GM19463 (cell line): Measurements from ENCODE around the gene NFIA.

Experiments
- ATAC-seq: cut with Tn5 transposase; IDR thresholded peaks from one replicate; pipeline ENCODE4 v1.9.1; 2021; ENCODE audit warnings: mild to moderate bottlenecking, moderate library complexity; ENCODE audit not compliant: unreplicated experiment

NFIA gene

DNA sequence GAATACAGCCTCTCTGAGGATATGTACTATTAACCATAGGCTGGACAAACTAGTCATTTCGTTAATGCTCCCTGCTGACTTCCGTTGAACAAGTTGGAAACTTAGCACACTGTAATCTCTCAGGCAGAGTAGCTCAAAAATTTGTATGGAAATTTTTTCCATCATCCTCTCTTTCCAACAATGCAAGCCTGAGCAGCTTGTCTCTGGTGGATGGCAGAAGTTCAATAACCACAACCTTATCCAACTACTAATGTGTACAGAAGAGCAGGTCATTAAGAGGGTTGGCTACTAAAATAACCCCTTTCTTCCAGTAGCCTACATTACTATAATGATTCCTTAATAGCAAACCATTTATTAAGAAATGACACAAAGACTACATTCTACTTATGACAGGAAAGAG is 262.3 kb downstream of the NFIA start:
- ATAC-seq, result no peak

DNA sequence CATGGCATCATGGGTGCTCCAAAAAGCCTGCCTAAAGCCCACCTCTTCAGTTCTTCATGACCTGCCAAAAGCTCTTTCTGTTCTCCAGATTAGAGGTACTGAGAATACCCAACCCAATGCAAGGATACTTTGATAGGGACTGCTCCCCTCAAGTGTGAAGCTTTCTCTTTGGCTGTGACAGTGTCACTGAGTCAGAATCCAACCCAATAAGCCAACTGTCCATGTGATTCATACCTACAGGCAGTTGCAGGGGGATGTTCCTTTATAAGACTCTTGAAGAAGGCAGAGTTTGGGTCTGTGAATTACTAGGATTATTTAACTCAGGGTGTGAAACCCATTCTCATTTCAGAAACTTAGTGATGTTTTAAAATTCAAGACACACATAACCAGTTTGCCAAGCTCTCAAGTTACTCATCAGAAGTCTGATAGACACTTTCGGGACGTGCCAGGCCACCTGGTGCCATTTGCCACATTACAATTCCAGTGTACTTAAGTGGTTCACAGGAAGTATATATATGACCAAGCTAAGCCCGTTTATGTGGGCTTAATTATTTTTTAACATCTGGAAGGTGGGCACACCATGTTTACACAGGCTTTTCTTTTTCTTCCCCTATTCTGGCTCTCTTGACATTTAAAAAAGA is 265.8 kb downstream of the NFIA start:
- ATAC-seq, result no peak

- ATAC-seq, result no peak
These were observed 270.6 kb downstream of the NFIA start for GRCh38 chr1:61352845-61353435.

DNA sequence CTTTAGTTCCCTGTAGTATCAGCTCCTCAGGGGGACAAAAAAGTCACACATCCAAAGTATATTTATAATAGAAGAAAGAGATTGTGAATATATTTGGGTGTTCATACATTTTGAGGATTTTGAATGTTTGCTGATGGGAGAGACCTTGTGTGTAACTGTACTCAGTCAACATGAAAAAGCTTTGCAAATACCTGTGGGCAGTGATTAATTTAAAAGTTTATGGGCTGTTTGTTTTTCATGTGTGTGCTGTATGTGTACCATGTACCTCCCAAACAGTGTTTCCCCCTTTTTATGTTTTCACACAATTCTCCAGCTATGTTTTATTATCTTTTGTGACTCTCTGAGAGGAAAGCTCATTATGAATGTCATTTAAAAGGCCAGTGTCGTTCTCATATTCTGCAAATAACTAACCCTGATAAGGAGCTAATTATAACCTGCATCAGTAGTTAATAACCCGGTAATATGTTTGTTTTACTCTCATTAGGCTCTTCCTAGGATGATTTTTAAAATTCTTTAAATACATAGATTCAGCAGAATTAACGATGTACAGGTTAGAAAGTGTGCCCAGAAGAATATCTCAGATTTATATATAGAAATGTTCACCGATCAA is 271.5 kb downstream of the NFIA start:
- ATAC-seq, result no peak

GRCh38 chr1:61356016-61356415 is 273.7 kb downstream of the NFIA start:
- no peak for ATAC-seq

GRCh38 chr1:61356995-61357394 is 274.6 kb downstream of the NFIA start:
- no peak for ATAC-seq

DNA sequence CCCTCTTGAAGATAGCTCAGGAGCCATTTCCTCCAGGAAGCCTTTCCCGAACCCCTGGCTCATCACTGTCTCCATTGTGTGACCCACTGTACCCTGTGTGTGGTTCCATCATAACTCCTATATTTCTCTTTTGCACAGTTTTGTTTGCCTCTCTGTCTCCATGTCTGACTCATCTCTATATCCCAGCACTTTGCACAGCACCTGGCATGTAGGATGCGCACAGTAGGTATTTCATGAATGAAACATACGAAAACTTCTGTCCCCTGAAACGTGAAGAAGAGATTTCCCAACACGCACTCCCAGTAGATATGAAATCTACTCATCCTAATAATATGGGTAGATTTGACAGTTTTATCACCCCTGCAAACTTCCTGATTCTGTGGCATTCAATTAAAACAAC is 275.2 kb downstream of the NFIA start:
- no peak for ATAC-seq

DNA sequence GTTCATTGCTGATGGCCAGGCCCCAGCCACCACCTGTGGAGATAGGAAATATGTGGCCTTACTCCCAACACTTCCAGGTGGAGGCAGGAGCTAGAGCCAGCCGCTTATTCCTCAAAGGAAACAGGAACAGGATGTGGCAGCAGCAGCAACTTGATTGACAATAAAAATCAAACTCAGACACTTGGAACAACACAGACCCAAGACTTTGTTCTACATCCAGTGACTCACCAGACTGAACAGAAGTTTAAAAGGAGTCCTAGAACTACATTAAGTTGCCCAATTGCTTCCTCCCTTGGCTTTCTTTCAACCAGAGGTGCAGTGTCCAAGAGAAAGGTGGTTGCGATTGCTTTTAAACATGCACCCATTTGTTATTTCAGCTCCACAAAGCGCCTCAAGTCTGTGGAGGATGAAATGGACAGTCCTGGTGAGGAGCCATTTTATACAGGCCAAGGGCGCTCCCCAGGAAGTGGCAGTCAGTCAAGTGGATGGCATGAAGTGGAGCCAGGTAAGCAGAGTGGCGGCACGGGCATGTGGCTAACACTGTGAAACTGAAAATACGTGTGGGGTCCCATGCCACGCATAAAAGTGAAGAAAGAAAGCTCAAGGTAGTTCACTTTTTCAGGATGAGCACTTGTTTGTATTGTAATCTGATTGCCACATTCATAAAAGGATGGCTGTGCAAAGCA is 276.6 kb downstream of the NFIA start:
- ATAC-seq, result no peak

GRCh38 chr1:61361931-61362330 is 279.6 kb downstream of the NFIA start:
- ATAC-seq, result no peak

GRCh38 chr1:61362351-61362750 is 280.0 kb downstream of the NFIA start:
- ATAC-seq, result no peak

DNA sequence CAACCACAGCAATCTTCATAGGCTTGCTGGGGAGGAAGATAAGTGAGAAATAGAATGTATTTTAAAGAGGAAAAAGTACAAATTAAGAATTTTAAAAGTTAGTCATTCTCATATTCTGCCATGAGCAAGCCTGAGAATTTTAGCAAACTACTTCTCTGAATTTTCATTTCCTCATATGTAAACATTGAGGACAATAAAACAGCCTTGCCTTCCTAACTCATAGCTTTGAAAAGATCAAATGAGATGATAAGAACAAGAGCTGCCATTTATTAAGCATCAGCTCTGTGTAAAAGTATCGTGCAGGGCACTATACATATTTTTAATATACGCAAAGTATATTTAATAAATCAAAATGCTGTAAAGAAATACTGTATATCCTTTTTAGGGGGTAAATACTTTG is 286.0 kb downstream of the NFIA start:
- no peak for ATAC-seq

- no peak for ATAC-seq
These were observed 286.5 kb downstream of the NFIA start for GRCh38 chr1:61368876-61369275.

DNA sequence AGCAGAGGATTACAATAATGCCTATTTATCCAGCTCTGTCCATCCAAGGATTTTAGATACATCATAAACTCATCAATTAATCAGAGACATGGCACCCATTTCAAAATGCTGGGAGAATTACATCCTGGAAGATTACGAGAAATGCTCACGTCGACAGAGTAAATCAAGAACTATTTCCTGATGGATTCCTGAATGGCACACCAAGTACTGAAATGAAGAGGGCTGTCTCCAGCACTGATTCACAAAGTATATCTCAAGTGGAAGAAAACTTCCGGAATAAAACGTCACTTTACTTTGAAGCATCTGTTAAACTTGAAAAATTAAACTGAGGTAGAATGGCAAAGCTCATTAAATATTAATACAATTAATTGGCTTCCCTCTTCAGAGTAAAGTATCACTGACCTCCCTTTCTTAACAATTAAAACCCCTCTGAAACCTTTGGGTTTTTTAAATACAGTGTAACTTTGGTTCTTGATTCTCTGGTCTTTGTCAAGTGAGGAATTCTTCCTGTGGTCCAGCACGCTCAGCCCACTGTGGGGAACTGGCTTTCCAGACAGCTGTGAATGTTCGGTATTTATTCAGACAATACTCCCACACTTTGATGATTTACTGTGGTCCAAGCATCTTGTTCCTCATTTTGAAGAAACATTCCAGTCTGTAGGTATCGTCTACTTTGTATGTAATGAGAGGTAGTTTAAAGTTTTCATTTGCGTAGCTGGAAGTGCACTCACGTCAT is 288.0 kb downstream of the NFIA start:
- ATAC-seq, result no peak

DNA sequence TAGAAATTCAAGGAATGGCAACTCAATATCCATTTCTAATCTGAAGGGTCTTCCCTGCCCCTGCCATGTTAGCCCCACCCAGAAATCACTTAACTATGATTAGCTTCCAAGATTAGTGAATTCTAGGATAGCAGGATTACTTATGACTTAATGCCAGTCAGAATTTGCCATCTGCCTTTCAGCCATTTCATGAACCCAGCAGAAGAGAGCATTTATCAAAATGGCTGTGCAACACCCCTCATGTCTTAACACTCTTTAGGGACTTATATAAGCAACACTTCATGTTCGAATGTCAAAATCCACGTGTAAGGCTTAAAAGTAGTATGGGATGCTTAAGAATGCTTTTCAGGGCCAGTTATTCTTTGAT is 288.5 kb downstream of the NFIA start:
- no peak for ATAC-seq

GRCh38 chr1:61372944-61373343 is 290.6 kb downstream of the NFIA start:
- ATAC-seq, result no peak

GRCh38 chr1:61374156-61374555 is 291.8 kb downstream of the NFIA start:
- no peak for ATAC-seq

- ATAC-seq, result no peak
These were observed 292.9 kb downstream of the NFIA start for GRCh38 chr1:61375082-61375880.

- ATAC-seq, result no peak
These were observed 293.8 kb downstream of the NFIA start for GRCh38 chr1:61376151-61376550.

DNA sequence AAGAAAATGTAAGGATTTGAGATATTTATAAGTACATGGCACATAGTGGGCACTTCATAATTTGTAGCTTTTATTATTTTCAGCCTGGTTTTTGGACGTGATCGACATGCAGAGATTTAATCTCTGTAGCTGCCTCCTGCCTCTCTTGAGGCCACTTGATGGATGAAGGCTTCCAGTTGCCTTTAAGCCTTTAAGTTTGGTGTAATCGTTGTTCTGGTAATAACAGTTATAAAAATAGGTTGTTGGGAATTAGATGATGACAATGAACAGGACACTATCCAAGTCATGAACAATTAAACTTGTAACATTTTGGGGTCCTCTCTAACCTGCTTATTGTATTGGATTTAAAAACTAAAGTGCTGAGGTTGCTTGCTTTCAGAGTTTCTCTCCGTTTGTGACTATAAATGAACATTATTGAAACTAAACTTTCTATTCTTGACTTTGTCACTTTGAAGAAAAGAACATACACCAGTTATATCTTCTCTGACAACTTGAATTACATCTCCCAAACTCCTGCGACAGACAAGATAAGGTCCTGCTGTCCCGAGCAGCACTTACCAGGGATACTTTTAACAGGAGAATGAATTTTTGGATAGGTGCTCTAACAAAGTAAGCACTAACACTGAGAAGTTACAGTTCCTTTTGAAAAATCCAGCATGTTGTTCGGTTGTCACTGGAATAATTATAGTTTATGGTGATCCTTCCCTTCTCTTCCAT is 295.0 kb downstream of the NFIA start:
- no peak for ATAC-seq
